OCI-LY1 (cell line): ENCODE measurements around the gene RFC2.

Experiments used
- H2AFZ ChIP-seq: fragments of 200-600 bp; sonication (generic), shearing (Covaris generic); 2 replicates; pipeline ENCODE4 v1.6.0; 2014; ENCODE audit warnings: antibody characterized with exemption, mild to moderate bottlenecking, low read length
- H3F3A ChIP-seq: fragments of 200-600 bp; sonication (generic), shearing (Covaris generic); 2 replicates; pipeline ENCODE4 v1.6.0; 2014; ENCODE audit warnings: mild to moderate bottlenecking, antibody characterized with exemption, low read length, moderate library complexity; ENCODE audit not compliant: insufficient read depth
- H3K27ac ChIP-seq: fragments of 200-600 bp; sonication (generic); 2 replicates; pipeline ENCODE4 v1.5.1; 2014; ENCODE audit warnings: low read length, mixed run types, mild to moderate bottlenecking, low read depth; ENCODE audit not compliant: poor library complexity, severe bottlenecking
- H3K27me3 ChIP-seq: fragments of 200-600 bp; sonication (generic); 2 replicates; pipeline ENCODE4 v1.6.0; 2014; ENCODE audit warnings: antibody characterized with exemption, mild to moderate bottlenecking, low read length, moderate library complexity; ENCODE audit not compliant: insufficient read depth
- H3K36me3 ChIP-seq: fragments of 200-600 bp; sonication (generic); 2 replicates; pipeline ENCODE4 v1.6.1; 2014; ENCODE audit warnings: mild to moderate bottlenecking, antibody characterized with exemption, low read length, moderate library complexity, mixed read lengths; ENCODE audit not compliant: insufficient read depth
- H3K4me1 ChIP-seq: fragments of 200-600 bp; sonication (generic); 2 replicates; pipeline ENCODE4 v1.5.1; 2014; ENCODE audit warnings: mild to moderate bottlenecking, low read length, moderate library complexity; ENCODE audit not compliant: insufficient read depth, severe bottlenecking
- H3K4me2 ChIP-seq: fragments of 200-600 bp; sonication (generic), shearing (Covaris generic); 2 replicates; pipeline ENCODE4 v1.6.1; 2014; ENCODE audit warnings: low read length
- H3K4me3 ChIP-seq: fragments of 200-600 bp; sonication (generic); 2 replicates; pipeline ENCODE4 v1.5.1; 2014; ENCODE audit warnings: low read length, low read depth, mild to moderate bottlenecking, mixed read lengths; ENCODE audit not compliant: poor library complexity, severe bottlenecking
- H3K79me2 ChIP-seq: fragments of 200-600 bp; shearing (Covaris generic); 2 replicates; pipeline ENCODE4 v1.6.1; 2016; ENCODE audit warnings: mixed run types, low read length, mixed read lengths; ENCODE audit not compliant: insufficient read depth
- H3K9ac ChIP-seq: fragments of 200-600 bp; sonication (generic), shearing (Covaris generic); 2 replicates; pipeline ENCODE4 v1.6.1; 2014; ENCODE audit warnings: mild to moderate bottlenecking, low read length, mixed read lengths
- H3K9me2 ChIP-seq: fragments of 200-600 bp; sonication (generic), shearing (Covaris generic); 2 replicates; pipeline ENCODE4 v1.6.1; 2014; ENCODE audit warnings: low read depth, mild to moderate bottlenecking, low read length, mixed read lengths
- H3K9me3 ChIP-seq: fragments of 200-600 bp; shearing (Covaris generic); 2 replicates; pipeline ENCODE4 v1.6.1; 2014; ENCODE audit warnings: low read length, mixed read lengths
- H4K20me1 ChIP-seq: fragments of 200-600 bp; sonication (generic), shearing (Covaris generic); 2 replicates; pipeline ENCODE4 v1.6.0; 2016; ENCODE audit warnings: mild to moderate bottlenecking, low read length; ENCODE audit not compliant: insufficient read depth
- EZH2 ChIP-seq: fragments of 200-600 bp; sonication (generic), shearing (Covaris generic); IDR thresholded peaks from 2 replicates; pipeline ENCODE4 v1.8.0; 2017; ENCODE audit warnings: borderline replicate concordance, mixed run types, mild to moderate bottlenecking, antibody characterized with exemption, low read length, moderate library complexity, mixed read lengths
- TF ChIP-seq, protein P1 (sequence below): fragments of 200-600 bp; sonication (generic), shearing (Covaris generic); IDR thresholded peaks from 2 replicates; pipeline ENCODE4 v1.5.1; 2017; ENCODE audit warnings: mild to moderate bottlenecking, antibody characterized with exemption, low read length, moderate library complexity, mixed read lengths

Gene RFC2

DNA sequence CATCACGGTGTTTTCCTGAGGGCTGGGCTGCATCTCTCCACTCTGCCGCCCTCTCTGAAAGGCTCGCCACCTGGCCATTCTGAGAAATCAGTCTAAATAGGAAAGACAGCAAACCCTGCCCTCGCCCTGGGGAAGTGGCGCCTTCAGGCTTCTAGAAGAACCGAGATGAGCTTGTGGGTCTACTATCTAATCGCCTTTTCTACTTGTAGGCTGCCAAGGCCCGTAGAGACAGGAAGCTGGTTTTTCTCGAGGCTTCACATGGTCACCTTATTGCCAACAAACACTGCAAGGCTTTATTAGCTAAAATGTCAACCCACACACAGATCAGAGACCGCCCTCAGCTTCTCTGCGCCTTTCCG is 23.0 kb downstream of the RFC2 start:
- H3K9me3 ChIP-seq = no peaks in the 10 kb centered on the region
- H3K27me3 ChIP-seq = no peaks in the 10 kb centered on the region
- no peak overlapping the region for H3K4me2 ChIP-seq
- H3K4me1 ChIP-seq = peaks cover 14% of the 10 kb centered on the region
- H3K9ac ChIP-seq = no peak overlapping the region
- H3K79me2 ChIP-seq = no peaks in the 10 kb centered on the region
- peak overlapping the region; percentile 67 for H3K27ac ChIP-seq
- peaks cover 3% of the 10 kb centered on the region; the same call in 1 of the 2 replicates for H3F3A ChIP-seq
- TF ChIP-seq, protein P1, sequence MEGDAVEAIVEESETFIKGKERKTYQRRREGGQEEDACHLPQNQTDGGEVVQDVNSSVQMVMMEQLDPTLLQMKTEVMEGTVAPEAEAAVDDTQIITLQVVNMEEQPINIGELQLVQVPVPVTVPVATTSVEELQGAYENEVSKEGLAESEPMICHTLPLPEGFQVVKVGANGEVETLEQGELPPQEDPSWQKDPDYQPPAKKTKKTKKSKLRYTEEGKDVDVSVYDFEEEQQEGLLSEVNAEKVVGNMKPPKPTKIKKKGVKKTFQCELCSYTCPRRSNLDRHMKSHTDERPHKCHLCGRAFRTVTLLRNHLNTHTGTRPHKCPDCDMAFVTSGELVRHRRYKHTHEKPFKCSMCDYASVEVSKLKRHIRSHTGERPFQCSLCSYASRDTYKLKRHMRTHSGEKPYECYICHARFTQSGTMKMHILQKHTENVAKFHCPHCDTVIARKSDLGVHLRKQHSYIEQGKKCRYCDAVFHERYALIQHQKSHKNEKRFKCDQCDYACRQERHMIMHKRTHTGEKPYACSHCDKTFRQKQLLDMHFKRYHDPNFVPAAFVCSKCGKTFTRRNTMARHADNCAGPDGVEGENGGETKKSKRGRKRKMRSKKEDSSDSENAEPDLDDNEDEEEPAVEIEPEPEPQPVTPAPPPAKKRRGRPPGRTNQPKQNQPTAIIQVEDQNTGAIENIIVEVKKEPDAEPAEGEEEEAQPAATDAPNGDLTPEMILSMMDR = no peak
- TF ChIP-seq EZH2 = no peak
- H3K9me2 ChIP-seq = no peaks in the 10 kb centered on the region
- no peaks in the 10 kb centered on the region for H4K20me1 ChIP-seq
- H2AFZ ChIP-seq = no peak overlapping the region
- peaks cover 84% of the 10 kb centered on the region for H3K36me3 ChIP-seq
- H3K4me3 ChIP-seq = no peak overlapping the region

DNA sequence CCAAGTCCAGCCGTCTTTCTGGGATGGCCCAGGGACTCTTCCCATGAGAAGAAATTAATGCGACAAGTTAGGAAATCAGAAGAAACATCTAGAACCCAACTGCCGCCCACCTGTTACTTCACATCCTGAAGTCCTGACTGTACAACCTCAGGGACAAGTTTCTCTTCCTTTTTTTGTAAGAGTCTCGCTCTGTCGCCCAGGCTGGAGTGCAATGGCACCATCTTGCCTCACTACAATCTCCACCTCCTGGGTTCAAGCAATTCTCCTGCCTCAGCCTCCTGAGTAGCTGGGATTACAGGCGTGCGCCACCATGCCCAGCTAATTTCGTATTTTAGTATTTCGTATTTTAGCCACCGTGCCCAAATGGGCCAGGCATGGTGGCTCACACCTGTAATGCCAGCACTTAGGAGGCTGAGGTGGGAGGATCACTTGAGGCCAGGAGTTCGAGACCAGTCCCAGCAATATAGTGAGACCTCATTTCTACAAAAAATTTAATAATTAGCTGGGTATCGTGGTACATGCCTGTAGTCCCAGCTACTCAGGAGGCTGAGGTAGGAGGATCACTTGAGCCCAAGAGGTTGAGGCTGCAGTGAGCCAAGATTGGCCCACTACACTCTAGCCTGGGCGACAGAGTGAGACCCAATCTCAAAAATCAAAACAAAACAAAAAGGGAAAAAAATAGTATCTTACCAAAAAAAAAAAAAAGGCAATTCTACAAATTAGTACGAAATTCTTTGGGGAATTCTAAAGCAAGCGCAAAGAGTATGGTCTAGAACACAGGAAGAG is 23.6 kb downstream of the RFC2 start:
- Histone ChIP-seq H3K4me2 (no peak overlapping the region), H4K20me1 (no peaks in the 10 kb centered on the region), H3K4me3 (no peak overlapping the region), H3K79me2 (no peaks in the 10 kb centered on the region), H2AFZ (no peak overlapping the region), H3F3A (peaks cover 3% of the 10 kb centered on the region; the same call in 1 of the 2 replicates), H3K27me3 (no peaks in the 10 kb centered on the region), H3K9me3 (no peaks in the 10 kb centered on the region), H3K36me3 (peaks cover 82% of the 10 kb centered on the region), H3K27ac (peak overlapping the region; percentile 67), H3K9ac (no peak overlapping the region), H3K9me2 (no peaks in the 10 kb centered on the region), H3K4me1 (peaks cover 14% of the 10 kb centered on the region)
- no peak for TF ChIP-seq EZH2
- TF ChIP-seq, protein P1 = no peak

DNA sequence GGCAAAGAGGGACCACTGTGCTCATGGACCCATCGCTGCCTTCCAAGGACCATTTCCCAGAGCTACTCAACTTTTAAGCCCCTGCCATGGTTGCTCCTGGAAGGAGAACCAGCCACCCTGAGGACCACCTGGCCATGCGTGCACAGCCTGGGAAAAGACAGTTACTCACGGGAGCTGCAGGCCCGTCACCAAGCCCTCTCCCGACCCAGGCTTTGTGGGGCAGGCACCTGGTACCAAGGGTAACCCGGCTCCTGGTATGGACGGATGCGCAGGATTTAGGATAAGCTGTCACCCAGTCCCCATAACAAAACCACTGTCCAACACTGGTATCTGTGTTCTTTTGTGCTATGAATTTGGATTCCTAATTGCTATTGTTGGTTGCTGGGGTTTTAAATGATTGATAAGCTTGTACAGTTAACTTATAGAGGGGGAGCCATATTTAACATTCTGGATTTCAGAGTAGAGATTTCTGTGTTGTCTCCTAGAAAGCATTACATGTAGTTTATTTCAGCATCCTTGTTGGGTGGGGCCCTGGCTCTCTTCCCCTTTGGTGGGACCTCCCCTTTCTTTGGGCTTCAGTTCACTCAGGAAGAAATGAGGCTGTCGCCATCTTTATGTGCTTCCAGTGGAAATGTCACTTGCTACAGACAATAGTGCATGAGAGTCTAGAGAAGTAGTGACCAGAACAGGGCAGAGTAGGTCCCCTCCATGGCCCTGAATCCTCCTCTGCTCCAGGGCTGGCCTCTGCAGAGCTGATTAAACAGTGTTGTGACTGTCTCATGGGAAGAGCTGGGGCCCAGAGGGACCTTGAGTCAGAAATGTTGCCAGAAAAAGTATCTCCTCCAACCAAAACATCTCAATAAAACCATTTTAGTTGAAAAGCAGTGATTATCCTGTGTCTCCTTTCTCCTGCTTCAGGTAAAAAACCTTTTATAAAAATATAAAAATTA is 25.0 kb downstream of the RFC2 start:
- peak overlapping the region; percentile 67 for H3K27ac ChIP-seq
- peaks cover 3% of the 10 kb centered on the region; the same call in 1 of the 2 replicates for H3F3A ChIP-seq
- no peaks in the 10 kb centered on the region for H3K9me2 ChIP-seq
- H4K20me1 ChIP-seq = no peaks in the 10 kb centered on the region
- no peak overlapping the region for H3K4me3 ChIP-seq
- no peak overlapping the region for H2AFZ ChIP-seq
- no peak overlapping the region for H3K9ac ChIP-seq
- no peaks in the 10 kb centered on the region for H3K27me3 ChIP-seq
- no peak overlapping the region for H3K4me2 ChIP-seq
- TF ChIP-seq, protein P1 = no peak
- peaks cover 14% of the 10 kb centered on the region for H3K4me1 ChIP-seq
- H3K79me2 ChIP-seq = no peaks in the 10 kb centered on the region
- no peaks in the 10 kb centered on the region for H3K9me3 ChIP-seq
- H3K36me3 ChIP-seq = peaks cover 84% of the 10 kb centered on the region
